Esophagus muscularis mucosa (tissue), 4 donors: ENCODE results near the gene ARSG. TPM values are rescaled to one million over a fixed set of nuclear protein-coding genes. Genes with fewer than 3 reads are reported as not detected.

Source experiments
- DNase-seq: peaks from one replicate; pipeline ENCODE4 v3.0.0-alpha.2; 2017; ENCODE audit errors: extremely low spot score
- H3K27ac ChIP-seq, 4 donors: fragments of 200-600 bp; sonication (generic); replicated peaks in 1 of 4; 1 replicate in 3 of 4; 2 replicates in 1 of 4; pipeline ENCODE4 v1.5.1; 2016 to 2019; ENCODE audit warnings: mild to moderate bottlenecking in 1 of 4
- H3K27me3 ChIP-seq, 4 donors: fragments of 200-600 bp; sonication (generic); one replicate each; pipeline versions ENCODE4 v1.5.1 to v1.6.0; 2016 to 2019
- H3K36me3 ChIP-seq, 4 donors: fragments of 200-600 bp; sonication (generic); one replicate each; pipeline ENCODE4 v1.5.1; 2016 to 2019
- H3K4me1 ChIP-seq, 4 donors: fragments of 200-600 bp; sonication (generic); one replicate each; pipeline ENCODE4 v1.5.1; 2016 to 2019
- H3K4me3 ChIP-seq, 4 donors: fragments of 200-600 bp; sonication (generic); 1 replicate in 2 of 4; 2 replicates in 2 of 4; pipeline ENCODE4 v1.5.1; 2016 to 2019; ENCODE audit warnings: mild to moderate bottlenecking in 4 of 4, moderate library complexity in 1 of 4
- H3K9me3 ChIP-seq, 4 donors: fragments of 200-600 bp; sonication (generic); 1 replicate in 3 of 4; 2 replicates in 1 of 4; pipeline ENCODE4 v1.5.1; 2016 to 2019
- CTCF ChIP-seq, 3 experiments: fragments of 200-600 bp in 2 of 3; fragments of 450-650 bp in 1 of 3; sonication (generic) in 2 of 3; IDR thresholded peaks; one replicate each; pipeline ENCODE4 v1.5.1; 2017 to 2019; ENCODE audit warnings: antibody characterized with exemption in 3 of 3, mild to moderate bottlenecking in 2 of 3, moderate library complexity in 1 of 3
- EP300 ChIP-seq: sonication (generic); formaldehyde crosslinking; IDR thresholded peaks from one replicate; pipeline ENCODE4 v1.6.1; 2017; ENCODE audit warnings: antibody characterized with exemption
- POLR2A ChIP-seq: fragments of 450-650 bp; IDR thresholded peaks from one replicate; pipeline ENCODE4 v1.6.1; 2017; ENCODE audit warnings: antibody characterized with exemption, moderate library complexity, mild to moderate bottlenecking, low read depth
- POLR2AphosphoS5 ChIP-seq, 2 donors: sonication (generic); formaldehyde crosslinking; IDR thresholded peaks; one replicate each; pipeline ENCODE4 v1.6.1; 2017; ENCODE audit warnings: antibody characterized with exemption in 2 of 2
- WGBS: methylation state at CpG from one replicate; pipeline ENCODE4 v1.1.5; 2018; 5-methylcytosine and 5-hydroxymethylcytosine counted together
- intact Hi-C: fragments of 100-400 bp; cut with DNase I; formaldehyde crosslinking; loops from one replicate; pipeline ENCODE4 v1.15.1; 2023
- total RNA-seq, 4 donors: library from RNA; depleted of rRNA; stranded (reverse); fragments of >200 nt; gene quantifications; one replicate each; pipeline versions ENCODE4 v1.1.0 to v1.2.1, GENCODE V29; 2016

Gene ARSG
- total RNA-seq, 4 donors from 2014 or later = 1.7 to 4.9 (median 2.8) TPM

DNA sequence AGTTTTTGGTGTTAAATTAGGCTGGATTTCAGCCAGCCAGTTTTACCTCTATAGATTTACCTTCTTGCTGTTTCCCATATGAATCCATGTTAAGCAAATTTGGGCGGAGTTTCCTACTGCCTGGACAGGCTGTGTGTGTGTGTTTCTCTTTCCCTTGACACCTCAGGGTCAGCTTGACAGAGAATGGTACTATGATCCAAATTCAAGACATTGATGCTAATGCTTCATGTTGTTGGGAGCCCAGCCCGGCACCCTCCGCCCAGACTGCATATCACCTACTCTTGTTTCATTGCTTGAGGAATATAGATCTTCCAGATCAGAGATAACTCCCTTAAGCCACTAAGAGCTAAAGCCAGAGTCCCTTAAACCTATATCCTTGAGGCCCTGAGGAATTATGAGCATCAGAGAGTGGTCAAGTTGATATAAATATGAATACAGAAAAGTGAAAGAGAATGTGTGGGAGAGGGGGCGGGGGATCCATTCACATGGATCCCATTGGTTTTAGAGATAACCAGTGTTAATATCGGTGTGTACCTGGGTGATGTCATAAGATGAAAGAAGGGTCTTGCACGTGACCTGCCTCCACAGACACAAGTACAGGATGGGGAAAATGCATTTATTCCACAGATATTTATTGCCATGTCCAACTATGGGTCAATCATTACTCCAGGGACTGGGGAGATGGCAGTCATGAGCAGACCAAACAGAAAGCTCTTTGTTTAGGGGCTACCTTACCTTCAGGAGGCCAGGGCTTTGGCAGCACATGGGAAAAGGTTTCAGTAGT is 96.3 kb downstream of the ARSG start:
- Histone ChIP-seq H3K4me1 (peaks cover 15 to 33% (median 22%) of the 10 kb centered on the region in 4 donors), H3K27me3 (no peaks in the 10 kb centered on the region), H3K27ac (peak overlapping the region in 1 of 4 donors; percentile 26), H3K4me3 (no peak overlapping the region), H3K36me3 (no peaks in the 10 kb centered on the region), H3K9me3 (no peaks in the 10 kb centered on the region)
- 94% methylated on average over 6 of the region's 6 CpGs for WGBS
- TF ChIP-seq EP300 (no peak), CTCF (IDR thresholded peaks at IDR 0.05) (no peak), POLR2AphosphoS5 (IDR thresholded peaks at IDR 0.05) (no peak), POLR2A (no peak)
- DNase-seq = no peak
- intact Hi-C loops = no loop called here

DNA sequence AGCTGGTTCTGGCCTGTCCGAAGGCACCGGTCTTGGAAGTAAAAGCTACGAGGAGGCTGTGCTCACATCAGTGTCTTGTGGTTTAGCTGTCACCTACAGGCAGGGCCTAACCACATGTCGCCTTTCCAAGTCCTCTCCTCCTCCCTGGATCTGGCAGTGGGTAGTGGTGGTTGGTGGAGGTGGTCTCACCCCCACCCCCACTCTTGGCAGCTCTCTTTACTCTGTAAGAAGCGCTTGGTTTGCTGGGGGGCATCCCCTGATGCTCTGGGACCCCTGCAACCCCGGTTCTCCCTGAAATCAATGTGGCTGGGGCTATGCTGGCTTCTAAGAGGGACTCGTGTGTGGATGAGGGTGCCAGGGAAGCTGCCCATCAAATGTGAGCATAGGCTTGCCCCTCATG is 97.7 kb downstream of the ARSG start:
- Histone ChIP-seq H3K36me3 (no peaks in the 10 kb centered on the region), H3K9me3 (no peaks in the 10 kb centered on the region), H3K27ac (no peak overlapping the region), H3K4me3 (no peak overlapping the region), H3K27me3 (no peaks in the 10 kb centered on the region), H3K4me1 (peaks cover 9 to 23% (median 17%) of the 10 kb centered on the region in 4 donors)
- 95% methylated on average over 7 of the region's 7 CpGs for WGBS
- intact Hi-C loops = no loop called here
- DNase-seq = no peak
- TF ChIP-seq CTCF (IDR thresholded peaks at IDR 0.05) (no peak), EP300 (no peak), POLR2AphosphoS5 (IDR thresholded peaks at IDR 0.05) (no peak), POLR2A (no peak)

DNA sequence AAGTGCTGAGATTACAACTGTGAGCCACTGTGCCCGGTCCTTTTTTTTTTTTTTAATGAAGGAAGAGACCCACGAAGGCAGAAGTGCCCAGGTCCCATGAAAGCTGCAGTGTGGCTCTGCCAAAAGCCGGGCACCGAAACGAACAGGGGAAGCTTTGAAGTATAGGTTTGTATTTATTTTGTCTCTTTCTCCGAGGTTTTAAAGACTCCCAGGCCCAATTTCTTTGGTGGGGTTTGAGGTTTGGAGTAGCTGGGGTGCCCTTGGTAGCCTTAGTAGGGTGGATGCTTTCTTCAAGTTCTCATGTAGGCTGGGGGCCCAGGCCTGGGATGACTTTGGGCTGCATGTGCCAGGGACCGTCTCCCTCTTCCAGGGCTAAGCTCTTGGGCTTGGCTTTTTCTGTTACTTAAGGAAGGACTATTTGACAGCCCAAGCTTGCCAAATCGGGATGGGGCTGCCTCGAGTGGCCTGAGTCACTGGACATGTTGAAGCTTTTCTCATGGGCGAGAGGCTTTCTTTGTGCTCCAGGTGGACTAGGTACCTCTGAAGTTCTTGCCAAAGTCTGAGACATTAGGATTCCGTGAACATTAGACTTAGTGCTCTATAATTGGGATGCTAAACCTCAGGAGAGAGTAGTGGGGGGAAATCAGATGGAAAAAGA is 99.7 kb downstream of the ARSG start:
- Histone ChIP-seq H3K4me3 (no peak overlapping the region), H3K27ac (peak overlapping the region in 1 of 4 donors; percentile 46), H3K27me3 (no peaks in the 10 kb centered on the region), H3K9me3 (peaks cover 0 to 10% (median 9%) of the 10 kb centered on the region in 4 donors), H3K36me3 (no peaks in the 10 kb centered on the region), H3K4me1 (peaks cover 5 to 14% (median 9%) of the 10 kb centered on the region in 4 donors)
- TF ChIP-seq CTCF (IDR thresholded peaks at IDR 0.05) (no peak), POLR2A (peak; percentile 4), EP300 (no peak), POLR2AphosphoS5 (IDR thresholded peaks at IDR 0.05) (no peak)
- WGBS = 81% methylated on average over 11 of the region's 11 CpGs
- intact Hi-C loops = no loop called here
- DNase-seq = peak; percentile 62

DNA sequence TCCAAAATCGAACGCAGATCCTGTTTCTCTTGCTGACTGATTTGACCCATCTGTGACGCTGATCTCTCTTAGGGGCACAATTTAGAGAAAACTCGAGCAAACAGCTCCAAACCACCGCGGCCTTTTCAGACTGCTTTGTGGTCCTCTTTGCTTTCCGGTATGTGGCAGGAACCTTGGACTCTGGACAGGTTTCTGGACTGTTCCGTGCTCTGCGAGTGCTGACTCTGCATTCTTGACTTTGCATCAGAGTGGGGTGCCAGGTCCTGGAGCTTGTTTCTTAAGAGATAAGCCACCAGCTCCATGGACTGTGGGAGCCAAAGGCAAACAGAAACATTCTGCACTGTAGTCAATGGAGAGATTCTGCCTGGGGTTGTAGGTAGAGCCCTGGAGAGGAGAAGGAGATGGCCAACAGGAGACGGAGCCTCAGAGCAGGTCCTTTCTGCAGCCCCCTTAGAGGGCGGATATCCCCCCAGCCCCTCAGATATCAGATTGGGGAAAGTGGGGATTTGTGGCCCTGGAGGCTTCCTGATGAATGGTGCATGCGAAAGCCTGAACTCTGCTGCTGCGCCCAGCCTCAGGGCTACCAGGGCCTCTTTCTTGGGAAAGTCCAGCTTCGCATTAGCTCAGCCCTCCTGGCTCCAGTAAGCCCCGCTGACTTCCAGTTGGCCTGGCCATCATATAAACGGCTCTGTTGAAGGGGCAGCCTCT is 100.4 kb downstream of the ARSG start:
- Histone ChIP-seq H3K36me3 (no peaks in the 10 kb centered on the region), H3K4me1 (peaks cover 0 to 11% (median 2%) of the 10 kb centered on the region in 4 donors), H3K27me3 (no peaks in the 10 kb centered on the region), H3K9me3 (peaks cover 0 to 10% (median 9%) of the 10 kb centered on the region in 4 donors), H3K27ac (peak overlapping the region in 1 of 4 donors; percentile 46), H3K4me3 (no peak overlapping the region)
- intact Hi-C loops = no loop called here
- no peak for TF ChIP-seq POLR2A
- no peak for TF ChIP-seq POLR2AphosphoS5 (IDR thresholded peaks at IDR 0.05)
- TF ChIP-seq EP300 = no peak
- no peak for TF ChIP-seq CTCF (IDR thresholded peaks at IDR 0.05)
- peak; percentile 82 for DNase-seq
- 87% methylated on average over 16 of the region's 16 CpGs for WGBS
